Fibroblast of pulmonary artery (primary cell): ENCODE measurements around the gene PDGFA.

ENCODE experiments used
- DNase-seq: peaks from one replicate; pipeline ENCODE4 v3.0.0-alpha.2; 2010; ENCODE audit warnings: low read depth
- H3K4me3 ChIP-seq: replicated peaks from 2 replicates; pipeline ENCODE4 v1.5.1; 2011; ENCODE audit warnings: low read depth, mild to moderate bottlenecking, control low read depth, low read length, moderate library complexity
- TF ChIP-seq, protein P1 (sequence below): IDR thresholded peaks from 2 replicates; pipeline ENCODE4 v1.5.1; 2011; ENCODE audit warnings: mild to moderate bottlenecking, control low read depth, low read length, inconsistent platforms; ENCODE audit errors: missing control alignments

The PDGFA gene

DNA sequence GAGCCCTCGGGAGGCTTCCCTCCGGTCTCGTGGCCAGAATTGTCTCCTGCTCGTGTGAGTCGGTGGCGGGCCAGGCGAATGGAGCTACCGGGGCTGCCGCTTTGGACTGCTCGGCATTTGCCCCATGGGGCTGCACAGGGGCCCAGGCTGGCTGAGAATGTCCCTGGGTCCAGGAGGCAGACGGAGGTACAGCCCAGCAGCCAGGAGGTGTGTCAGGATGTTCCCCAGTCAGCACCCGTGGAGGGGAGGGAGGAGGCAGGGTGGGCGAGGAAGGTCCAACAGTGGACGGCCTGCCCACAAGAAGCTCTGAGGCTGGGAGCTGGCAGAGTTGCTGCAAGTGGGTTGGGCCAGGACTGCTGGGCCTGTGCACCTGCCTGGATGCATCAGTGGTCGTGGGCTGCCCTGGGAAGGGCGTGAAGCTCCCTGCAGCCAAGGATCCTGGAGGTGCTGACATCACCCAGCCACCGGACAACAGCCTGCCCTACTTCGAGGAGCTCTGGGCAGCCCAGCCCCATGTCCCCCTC, 46.4 kb downstream of the PDGFA start:
- no peak overlapping the region for H3K4me3 ChIP-seq
- TF ChIP-seq, protein P1, sequence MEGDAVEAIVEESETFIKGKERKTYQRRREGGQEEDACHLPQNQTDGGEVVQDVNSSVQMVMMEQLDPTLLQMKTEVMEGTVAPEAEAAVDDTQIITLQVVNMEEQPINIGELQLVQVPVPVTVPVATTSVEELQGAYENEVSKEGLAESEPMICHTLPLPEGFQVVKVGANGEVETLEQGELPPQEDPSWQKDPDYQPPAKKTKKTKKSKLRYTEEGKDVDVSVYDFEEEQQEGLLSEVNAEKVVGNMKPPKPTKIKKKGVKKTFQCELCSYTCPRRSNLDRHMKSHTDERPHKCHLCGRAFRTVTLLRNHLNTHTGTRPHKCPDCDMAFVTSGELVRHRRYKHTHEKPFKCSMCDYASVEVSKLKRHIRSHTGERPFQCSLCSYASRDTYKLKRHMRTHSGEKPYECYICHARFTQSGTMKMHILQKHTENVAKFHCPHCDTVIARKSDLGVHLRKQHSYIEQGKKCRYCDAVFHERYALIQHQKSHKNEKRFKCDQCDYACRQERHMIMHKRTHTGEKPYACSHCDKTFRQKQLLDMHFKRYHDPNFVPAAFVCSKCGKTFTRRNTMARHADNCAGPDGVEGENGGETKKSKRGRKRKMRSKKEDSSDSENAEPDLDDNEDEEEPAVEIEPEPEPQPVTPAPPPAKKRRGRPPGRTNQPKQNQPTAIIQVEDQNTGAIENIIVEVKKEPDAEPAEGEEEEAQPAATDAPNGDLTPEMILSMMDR, result no peak
- DNase-seq, result no peak

DNA sequence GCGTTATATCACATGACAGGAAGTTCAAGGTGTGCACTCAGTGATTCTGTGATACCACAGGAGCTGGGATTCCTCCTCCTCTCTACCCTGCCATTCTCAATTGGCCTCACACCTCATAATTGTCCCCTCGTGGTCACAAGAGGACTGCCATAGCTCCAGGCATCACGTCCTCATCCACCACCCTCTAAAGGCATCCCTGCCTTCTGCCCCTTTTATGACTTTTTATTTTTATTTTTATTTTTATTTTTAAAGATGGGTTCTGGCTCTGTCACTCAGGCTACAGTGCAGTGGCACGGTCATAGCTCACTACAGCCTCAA, 47.0 kb downstream of the PDGFA start:
- DNase-seq, result no peak

DNA sequence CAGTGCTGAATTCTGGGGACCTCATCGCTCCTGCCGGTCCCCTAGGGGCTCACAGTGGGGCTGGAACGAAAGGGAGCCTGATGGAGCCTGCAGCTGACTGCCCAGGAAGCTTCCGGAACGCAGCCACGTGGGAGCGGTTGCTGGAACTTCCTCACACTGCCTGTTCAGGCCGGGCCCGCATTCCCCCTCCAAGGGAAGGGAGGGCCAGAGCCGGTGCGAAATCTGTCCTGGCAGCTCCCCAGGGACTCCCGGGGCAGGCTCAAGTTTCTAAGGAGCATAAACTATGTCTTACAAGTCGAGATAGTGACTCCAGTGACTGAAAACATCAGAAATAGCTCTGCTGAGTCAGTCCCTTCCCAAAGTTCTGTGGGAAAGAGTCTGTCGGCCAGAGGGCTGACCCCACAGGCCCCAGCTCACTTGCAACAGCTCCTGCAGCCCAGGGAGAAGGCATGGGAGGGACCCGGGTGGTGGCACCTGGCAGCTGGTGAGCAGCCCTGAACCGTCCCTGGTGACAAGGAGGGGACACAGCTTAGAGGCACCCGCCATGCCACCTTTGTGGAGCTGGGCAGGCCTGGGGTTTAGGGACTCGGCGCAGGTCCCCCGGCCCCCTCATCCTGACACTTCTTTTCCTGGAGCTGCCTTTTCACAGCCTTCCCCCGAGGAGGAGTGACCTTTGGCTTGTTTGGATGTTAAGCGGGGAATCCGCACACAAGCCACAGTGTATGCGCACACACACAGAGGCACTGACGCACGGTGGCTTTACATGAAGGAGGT, 47.6 kb downstream of the PDGFA start:
- peak; percentile 98 for DNase-seq
- TF ChIP-seq, protein P1, result no peak
- H3K4me3 ChIP-seq, result no peak overlapping the region

More for the DNA sequence above, 47.0 kb downstream of the PDGFA start:
- TF ChIP-seq, protein P1, result no peak
- no peak overlapping the region for H3K4me3 ChIP-seq

DNA sequence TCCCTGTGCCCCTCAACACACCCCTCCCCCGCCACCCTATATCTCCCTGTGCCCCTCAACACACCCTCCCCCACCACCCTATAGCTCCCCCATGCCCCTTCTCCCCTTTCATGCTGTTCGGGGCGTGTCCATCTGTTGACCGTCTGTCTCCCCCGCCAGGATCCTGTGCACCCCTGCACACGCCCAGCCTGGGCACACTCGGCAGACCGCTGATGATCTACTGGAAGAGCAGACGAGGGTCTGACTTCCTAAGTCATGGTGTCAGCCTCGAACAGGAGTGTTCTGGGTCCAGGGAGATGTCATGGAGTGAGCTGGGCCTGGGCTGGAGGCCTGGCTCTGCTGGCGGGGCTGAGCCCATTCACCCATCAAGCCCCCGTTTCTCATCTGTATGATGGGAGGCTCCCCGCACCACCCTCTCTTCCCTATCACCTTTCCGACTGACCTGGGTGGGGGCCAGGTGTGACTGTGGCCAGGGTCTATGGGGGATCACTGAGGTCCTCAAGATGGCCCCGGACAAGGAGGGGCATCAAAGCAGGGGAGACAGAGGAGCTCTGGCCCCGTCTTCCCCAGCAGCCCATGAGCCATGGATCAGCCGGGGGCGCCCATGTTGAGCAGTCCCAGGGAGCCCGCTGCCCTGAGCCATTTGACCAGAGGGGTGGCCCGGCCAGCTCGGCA, 48.3 kb downstream of the PDGFA start:
- DNase-seq, result no peak
- no peak overlapping the region for H3K4me3 ChIP-seq
- TF ChIP-seq, protein P1, result no peak

DNA sequence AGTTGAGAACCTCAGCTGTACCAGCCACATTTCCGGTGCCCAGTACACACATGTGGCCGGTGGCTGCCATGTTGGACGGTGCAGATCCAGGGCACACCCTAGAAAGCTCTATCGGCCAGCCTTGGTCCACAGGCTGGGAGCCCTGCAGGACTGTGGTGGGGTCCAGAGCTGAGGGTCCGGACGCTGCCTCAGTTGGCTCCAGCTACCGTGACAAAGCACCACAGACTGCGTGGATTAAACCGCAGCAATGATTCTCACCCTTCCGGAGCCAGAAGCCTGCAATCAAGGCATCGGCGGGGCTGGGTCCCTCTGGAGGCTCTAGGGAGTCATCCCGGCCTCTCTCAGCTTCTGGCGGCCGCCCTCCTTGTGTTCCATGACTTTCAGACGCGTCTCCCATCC, 50.1 kb downstream of the PDGFA start:
- H3K4me3 ChIP-seq, result no peak overlapping the region
- no peak for DNase-seq
- TF ChIP-seq, protein P1, result no peak

DNA sequence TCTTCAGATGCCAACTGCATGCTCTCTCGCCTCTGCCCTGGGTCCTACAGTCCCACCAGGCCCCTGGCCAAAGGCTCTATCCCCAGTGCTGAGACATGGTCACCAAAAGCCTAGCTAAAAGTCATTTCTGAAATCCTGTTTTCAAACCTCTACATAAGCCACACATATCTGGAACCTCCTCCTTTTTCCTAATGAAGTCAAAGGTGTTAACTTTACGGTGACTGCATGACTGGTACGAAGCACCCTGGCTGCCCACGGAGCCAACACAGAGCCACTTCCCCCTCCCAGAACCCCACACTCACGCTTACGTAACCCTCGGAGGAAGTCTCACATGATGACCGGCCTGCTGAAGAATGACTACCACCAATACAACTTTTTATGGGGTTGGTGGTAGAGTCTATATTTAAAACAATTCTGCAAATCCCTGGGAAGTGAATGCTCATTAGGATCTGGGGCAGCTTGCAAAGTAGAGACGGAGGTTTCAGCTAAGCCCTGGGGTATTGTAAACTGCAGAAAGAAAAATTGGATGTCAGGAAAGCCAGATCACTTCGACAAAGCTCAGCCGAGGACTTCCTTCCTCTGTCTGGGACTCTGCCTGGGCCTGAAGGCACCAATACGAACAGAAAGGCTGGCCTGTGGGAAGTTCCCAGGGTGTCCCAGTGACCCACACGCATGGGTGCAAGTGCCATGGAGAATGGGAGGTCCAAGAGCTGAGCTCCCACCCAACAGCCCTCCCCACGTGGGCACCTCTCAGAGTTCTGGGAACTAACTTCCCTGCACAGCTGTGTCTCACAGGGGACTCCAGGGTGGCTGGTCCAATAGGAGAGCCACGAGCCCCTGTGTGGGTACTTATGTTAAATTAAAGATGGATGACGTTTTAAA, 50.7 kb downstream of the PDGFA start:
- H3K4me3 ChIP-seq, result no peak overlapping the region
- TF ChIP-seq, protein P1, result no peak
- peak; percentile 46 for DNase-seq
